ENCODE results near the gene NECTIN4.
"Not testable (repeated sequence)": the region's sequence is repeated elsewhere in the genome, so short reads cannot be mapped to it uniquely, and the experiment has no call there.

Gene NECTIN4

DNA sequence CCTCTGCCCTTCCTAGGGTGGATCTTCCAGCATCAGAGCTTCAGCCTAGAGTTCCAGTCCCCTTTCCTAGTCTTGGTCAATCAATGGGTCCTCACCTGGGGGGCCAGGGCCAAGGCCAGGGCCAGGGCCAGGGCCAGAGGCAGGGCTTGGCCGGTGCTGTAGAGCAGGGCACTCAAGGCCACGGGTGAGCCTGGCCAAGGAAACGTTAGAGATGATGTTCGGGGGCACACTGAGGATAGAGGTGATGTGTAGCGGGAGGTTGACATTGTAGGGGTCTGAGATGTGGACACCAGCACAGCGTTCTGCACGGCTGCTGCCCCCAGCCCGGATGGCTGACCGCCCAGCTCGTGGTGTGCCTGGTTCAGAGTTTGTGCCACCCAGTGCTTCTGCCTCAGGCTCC lies 38.1 kb downstream of the NECTIN4 start:
- DNase-seq, result no peak

DNA sequence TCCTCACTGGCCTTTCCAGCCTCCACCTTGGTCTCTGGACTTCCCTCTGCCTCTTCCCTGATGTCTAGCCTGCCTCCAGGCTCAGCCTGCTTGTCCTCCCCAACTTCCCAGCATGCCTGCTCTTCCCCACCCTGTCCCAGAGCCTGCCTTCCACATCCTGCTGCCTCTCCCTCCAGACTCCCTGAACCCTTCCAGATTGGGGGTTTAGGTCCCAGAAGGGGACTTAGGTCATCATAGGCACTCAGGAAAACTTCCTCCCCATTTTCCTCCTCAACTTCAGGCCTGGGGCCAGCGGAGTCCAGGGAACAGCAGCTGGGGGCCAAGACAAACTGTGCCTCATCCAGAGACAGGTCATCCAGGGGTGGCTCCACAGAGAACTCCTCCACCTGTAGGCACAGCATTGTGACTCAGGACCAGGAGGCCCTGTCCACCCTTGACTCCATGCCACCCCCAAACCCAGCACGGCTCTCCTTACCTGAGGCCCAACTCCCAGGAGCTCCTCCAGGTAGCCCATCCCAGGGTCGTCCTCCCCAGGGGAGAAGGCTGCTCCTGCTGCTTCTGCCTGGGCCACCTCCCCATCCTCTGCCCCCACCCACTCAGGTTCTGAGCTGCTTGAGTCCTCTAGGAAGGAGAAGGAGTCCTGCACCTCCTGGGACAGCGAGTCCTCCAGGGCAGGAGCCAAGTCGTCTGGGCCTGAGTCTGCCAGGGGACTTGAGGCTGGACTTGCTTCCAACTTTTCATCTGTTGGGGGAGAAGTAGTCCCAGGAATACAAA lies 40.2 kb downstream of the NECTIN4 start:
- no peak for DNase-seq

DNA sequence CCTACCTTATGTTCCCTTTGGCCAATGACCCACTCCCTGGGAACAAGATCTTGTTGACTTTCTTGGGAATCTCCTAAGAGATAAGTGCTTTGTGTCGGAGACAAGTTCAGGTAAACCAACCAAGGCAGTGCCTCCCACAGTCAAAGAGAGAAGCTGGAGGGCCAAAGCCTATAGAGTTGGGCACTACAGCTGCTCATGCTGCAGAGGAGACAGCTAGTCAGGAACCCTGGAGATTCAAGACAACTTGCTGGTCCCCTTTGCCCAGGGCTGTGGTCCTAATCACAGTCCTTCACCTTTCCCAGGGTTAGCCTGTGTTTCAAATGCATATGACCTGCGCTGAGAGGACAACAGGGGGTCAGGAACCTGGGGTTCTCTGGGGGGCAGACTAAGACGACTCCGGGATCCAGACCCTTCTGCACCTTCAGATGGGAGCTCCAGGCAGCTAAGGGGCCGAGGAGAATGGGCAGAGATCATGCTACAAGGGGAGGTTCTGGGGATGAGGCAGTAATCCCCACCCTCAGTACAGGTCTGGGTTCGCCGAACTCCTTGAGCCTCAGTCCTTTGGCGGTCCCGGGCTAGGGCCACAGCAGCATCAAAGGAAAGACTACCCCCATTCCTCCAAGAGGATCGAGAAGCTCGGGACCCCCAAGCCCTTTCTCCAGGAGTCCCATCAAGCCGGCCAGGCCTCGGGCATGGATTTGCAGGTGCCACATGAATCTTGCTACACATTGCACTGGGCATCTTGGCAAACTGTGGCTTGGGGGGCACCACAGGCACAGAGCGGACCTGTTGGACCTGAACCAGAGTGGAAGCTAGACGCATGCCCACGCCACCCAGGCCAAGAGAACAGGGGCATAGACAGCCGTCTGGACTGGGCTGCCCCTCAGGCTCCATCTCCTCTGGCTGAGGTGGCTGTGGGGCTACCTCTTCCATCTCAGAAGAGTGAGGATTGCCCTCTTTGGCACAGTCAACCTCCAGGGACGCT lies 41.6 kb downstream of the NECTIN4 start:
- DNase-seq, result no peak

DNA sequence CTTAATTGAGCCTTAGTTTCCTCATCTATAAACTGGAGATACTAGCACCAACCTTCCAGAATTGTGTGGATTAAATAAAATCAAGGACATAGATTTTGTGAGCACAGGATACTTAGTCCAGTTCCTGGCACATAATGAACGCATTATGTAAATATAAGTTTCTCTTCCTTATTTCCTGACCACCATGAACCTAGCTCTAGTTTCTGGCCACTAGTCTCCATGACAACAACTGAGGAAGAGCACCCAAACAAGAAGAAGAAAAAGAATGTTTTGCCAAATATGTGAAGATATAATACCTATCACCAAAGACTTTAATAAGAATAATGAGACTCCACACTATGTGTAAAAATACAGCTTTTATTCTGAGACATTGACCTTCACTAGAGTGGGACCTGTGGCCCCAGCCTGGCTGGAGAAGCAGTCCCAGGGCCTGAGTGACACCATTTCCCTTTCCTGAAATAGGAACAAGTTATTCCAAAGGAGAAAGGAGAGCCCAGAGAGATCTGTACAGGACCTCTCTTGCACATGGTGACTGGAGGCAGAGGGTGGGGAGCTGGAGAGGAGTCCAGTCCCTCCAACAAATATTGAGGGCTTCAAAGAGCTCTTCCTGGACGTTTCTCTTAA lies 42.6 kb downstream of the NECTIN4 start:
- DNase-seq, result no peak

DNA sequence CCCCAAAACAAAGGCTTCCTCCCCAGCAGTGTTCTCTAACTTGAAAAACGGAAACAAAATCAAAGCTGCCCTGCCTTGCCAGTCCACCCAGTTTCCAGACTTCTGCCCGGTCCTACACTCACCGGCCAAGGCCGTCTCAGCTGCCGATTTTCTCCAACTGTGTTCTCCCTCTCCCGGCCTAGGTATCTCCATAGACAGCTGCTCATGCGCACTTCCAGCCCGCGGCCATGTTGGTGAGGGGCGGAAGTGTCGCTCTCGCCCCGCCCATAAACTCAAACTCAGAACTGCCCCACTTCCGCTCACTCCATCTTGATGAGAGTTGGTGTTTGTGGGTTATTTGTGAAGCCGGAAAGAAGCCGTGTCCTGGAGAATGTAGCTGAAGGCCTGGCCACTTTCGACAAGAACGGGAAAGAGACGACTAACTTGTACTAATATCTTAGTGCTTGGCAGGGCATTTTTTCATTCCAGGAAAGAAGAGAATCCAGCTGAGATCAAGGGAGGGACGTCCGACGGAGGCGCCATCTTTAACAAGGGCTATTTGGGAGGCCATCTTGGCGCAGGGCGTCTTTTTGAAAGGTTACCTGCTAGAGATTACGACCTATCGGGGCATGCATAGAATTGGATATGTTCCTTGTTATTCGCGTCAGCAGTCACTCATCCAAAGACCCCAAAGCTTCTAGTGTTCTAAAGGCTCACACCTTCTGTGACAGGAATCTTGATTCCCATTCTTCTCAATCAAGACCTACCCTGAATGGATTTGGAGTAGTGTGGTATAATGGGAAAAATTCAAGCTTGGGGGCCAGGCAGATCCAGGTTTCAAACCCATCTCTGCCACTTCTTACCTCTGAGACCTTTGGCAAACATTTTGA lies 43.4 kb downstream of the NECTIN4 start, which contains the start of gene USF1:
Gene USF1 (minus strand): TSS at position 242 of the 869 bp plus-strand sequence. CDS start 2,702 bp downstream, outside the sequence.
- peak; percentile 94 for DNase-seq

DNA sequence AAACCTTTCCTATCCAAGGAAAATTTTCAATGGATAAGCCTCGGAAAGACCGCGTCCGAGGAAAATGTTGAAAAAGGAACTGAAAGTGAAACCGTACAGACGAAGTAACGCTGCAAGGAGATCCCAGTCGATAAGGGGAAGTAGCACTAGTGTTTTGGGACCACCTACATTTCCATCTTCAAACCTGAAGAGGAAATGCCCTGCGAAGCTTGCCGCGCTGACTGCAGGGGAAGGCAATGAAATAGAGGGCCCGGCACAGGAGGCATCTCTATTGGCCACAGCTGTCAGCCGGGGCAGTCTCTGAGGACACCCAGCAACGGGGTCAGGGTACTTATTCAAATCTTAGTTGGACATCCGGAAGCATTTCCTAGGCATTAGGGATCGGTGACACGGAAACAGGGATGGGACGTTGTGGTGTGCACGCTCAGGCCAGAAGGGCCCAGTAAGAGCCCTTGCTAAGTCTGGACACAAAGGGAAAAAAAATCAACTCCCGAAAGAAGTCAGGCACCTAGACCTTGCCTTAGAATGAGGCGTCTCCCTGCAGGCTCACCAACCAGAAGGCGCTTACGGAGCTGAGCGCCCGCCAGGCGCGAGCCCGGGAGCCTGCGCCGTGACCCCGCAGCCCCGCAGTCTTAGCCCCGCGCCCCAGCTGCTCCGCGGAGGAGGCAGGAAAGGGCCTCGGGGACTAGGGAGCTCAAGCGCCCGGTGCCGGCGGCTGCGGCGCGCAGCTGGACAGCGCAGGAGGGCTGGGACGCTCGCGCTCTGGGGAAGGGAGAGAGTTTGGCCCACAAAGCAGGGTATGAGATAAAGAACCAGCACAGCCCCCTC lies 44.2 kb downstream of the NECTIN4 start:
- DNase-seq, result peak; percentile 31

DNA sequence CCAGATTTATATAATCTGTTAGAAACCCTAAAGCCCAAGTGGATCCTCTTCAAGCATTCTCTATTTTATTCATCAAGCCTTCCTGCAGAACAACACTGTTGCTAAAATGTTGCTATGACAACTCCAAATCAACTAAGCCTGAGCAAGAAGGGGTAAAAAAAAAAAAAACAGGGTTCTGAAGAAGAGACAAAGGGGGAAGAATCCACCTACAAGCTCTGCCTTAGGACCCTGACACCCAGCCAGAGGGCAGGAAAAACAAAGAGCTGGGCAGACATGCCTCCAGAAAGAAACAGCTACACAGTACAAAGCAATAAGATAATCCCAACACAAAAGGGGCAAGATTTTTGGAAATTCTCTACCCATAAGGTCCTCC lies 44.8 kb downstream of the NECTIN4 start:
- no peak for DNase-seq

DNA sequence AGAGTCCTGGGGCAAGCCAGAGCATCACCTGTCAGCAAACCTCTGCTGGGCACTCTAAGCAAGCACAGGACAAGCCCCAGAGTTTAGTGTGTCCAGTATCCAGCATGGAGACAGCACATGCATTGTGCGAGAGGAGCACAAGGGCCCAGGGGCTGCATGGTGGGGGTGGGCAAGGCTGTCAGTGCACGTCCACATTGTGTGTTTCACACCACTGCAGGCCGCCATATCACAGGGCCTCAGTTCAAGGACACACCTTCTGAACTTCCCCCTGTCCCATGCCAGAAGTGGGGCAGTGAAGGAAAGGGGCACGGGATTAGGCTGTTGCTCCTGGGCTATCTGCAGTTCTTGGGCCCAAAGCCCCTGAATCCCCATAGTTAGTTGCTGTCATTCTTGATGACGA lies 49.8 kb downstream of the NECTIN4 start:
- no peak for DNase-seq

DNA sequence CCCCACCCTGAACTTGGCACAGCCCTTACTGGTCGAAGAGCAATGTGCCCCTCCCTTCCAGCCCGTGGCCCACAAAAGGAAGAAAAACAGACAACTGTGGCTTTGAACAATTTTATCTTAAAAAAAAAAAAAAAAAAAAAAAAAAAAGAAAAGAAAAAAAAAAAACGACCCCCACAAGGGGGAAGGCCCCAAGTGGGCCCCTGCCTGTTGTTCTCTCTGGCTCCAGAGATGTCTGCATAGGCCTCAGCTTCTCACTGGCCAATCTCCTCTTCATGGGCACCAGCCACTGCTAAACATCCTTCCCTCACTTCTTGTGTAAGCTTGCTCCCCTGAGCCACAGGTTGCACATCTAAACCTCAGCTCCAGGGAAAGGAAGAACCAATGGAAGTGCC lies 50.2 kb downstream of the NECTIN4 start:
- no peak for DNase-seq

DNA sequence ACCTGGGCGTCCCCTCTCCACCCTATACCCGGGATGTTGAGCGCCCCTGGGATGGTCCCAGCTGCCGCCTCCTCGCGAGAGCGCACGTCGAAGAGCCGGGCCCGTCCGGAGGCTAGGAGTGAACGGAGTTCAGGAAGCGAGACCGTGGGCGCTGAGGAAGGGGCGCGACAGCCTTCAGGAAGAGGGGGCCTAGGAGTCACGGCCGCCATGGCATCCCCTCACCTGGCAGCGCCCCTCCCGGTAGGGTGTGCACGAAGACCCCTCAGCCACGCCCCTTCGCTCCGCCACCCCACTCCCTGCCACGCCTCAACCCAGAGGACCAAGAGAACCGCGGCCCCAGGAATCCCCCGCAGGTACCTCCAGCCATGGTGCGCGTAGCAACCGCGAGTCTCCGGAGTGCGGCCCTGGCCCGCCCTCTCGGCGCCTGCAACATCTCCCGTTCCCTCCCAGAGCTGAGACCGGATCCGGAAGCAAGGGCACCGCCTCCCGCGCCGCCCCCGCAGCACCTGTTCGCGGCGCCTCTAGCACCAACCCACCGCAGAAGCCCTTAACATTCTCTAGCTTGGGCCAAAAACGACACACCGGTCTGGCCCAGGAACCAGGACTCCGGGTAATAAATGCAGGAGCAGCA lies 50.7 kb downstream of the NECTIN4 start, which contains the start of gene TSTD1:
Gene TSTD1 (minus strand): TSS at position 442 of the 631 bp plus-strand sequence. CDS start 75 bp downstream, at position 367.
- DNase-seq, result peak; percentile 88

DNA sequence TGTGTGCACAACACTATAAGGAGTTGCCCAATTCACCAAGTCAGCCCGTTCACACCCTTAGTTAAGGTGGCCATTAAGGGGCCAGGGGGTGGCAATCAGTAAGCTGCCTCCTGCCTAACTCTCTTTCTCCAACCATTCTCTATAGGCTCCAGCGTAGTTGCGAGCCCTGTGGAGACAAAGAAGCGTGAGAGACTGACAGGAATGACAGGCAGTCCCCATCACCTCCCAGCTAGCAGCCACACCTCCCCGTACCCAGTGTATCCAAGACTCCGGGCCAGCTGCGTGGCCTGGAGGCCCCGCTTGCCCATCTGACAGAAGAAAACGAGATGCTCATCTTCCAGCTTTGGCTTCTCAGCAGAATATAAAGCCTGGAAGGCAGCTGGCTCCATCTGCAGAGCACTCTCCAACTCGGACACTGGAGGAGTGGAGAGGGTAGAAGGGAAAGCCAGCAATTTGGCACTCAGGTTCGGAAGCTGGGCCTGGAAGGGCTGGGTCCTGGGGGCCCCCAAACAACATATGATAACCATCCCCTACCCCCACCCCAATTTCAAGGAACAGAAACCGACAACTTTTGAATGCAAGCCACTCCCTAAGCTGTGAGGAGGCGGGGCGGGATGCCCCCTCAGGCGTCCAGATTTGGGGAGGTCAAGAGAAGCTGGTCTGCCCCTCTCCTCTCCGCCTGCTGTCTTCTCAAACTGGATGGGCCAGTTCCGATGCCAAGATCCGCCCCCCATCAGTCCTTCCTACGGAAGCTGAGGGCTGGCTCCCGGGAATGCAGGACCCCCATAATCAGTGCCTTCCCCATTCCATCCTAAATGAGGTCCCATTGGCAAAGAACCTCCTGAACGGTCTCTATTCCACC lies 51.5 kb downstream of the NECTIN4 start:
- DNase-seq, result peak; percentile 46

DNA sequence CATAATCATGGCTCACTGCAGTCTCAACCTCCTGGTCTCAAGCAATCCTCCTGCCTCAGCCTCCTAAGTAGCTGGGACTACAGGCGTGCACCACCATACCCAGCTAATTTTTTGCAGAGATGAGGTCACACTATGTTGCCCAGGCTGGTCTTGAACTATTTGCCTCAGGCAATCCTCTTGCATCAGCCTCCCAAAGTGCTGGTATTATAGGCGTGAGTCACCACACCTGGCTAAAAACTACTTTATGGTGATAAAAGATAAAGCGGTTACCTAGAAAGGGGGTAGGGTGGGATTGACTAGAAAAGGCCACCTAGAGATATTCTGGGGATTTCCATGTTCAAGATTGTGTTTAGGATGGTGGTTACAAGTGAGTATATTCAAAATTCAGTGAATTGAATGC lies 55.6 kb downstream of the NECTIN4 start:
- DNase-seq, result no peak

DNA sequence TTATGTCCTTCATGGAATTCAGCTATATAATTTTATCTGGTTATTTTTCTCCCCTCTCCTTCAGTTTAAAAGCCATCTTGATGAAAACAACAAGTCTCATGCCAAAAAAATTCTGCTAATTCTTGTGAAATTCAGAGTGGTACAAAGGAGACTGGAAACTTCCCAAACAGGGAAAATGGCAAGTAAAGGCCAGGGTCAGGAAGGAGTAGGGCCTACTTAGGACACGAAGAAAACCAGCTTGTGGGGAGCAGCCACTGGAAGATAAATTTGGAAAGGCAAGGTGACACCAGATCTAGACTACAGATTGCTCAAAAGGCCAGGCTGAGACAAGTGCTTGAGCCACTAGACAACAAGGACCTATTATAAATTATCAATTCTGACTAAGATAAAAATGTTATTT lies 56.9 kb downstream of the NECTIN4 start:
- no peak for DNase-seq

DNA sequence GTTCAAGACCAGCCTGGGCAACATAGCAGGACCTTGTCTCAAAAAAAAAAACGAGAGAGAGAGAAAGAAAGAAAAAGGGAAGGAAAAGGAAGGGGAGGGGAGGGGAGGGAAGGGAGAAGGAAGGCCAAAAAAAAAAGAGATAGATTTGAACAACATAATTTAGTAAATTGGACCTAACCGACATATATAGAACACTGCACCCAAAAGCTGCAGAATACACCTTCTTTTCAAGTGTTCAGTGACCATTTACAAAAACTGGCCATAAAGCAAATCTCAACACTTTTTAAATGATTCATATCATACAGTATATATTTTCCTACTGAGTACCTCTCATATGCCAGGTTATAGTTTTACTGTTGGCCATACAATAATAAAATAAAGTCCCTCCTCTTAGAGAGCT lies 57.5 kb downstream of the NECTIN4 start:
- DNase-seq, result no peak

DNA sequence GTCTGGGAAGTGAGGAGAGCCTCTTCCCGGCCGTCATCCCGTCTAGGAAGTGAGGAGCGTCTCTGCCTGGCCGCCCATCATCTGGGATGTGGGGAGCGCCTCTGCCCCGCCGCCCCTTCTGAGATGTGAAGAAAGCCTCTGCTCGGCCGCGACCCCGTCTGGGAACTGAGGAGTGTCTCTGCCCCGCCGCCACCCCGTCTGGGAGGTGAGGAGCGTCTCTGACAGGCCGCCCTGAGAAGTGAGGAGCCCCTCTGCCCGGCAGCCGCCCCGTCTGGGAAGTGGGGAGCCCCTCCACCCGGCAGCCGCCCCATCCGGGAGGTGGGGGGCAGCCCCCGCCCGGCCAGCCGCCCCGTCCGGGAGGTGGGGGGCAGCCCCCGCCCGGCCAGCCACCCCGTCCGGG lies 59.9 kb downstream of the NECTIN4 start:
- DNase-seq, result not testable (repeated sequence)

DNA sequence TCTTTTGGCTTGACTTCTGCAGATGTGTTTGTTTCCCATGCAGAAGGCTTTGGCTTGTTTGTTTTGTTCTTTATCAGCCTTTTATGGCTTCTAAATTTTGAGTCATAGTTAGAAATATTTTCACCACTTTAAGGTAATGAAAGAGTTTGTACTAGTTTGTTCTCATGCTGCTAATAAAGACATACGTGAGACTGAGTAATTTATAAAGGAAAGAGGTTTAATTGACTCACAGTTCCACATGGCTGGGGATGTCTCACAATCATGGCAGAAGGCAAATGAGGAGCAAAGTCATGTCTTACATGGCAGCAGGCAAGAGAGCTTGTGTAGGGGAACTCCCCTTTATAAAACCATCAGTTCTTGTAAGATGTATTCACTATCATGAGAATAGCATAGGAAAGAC lies 62.4 kb downstream of the NECTIN4 start:
- not testable (repeated sequence) for DNase-seq

DNA sequence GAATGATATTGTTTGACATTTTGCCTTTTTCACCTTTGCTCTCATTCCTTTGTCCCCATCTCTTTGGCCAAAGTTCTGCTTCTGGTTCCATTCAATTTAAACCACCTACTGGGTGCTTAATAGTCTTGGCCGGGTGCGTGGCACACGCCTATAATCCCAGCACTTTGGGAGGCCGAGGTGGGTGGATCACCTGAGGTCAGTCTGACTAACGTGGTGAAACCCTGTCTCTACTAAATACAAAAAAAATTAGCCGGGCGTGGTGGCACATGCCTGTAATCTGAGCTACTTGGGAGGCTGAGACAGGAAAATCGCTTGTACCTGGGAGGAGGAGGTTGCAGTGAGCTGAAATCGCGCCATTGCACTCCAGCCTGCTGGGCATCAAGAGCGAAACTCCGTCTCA lies 66.9 kb downstream of the NECTIN4 start:
- DNase-seq, result not testable (repeated sequence)

DNA sequence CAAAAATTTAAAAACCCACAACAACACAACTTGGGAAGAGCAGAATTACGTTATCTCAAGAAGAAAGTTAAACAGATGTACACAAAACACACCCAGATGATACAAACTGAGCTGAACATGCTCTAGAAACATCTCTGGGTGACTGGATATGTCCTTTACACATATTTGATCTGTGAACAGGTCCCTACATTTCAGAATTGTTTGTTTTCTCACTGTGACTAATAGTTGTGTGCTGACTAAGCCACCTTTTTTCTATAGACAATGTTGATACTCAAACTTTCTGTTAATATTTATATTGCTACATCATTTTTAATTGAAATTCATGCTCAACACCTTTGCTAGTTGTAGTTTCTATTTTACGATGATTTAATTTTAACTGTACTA lies 67.4 kb downstream of the NECTIN4 start:
- DNase-seq, result no peak

DNA sequence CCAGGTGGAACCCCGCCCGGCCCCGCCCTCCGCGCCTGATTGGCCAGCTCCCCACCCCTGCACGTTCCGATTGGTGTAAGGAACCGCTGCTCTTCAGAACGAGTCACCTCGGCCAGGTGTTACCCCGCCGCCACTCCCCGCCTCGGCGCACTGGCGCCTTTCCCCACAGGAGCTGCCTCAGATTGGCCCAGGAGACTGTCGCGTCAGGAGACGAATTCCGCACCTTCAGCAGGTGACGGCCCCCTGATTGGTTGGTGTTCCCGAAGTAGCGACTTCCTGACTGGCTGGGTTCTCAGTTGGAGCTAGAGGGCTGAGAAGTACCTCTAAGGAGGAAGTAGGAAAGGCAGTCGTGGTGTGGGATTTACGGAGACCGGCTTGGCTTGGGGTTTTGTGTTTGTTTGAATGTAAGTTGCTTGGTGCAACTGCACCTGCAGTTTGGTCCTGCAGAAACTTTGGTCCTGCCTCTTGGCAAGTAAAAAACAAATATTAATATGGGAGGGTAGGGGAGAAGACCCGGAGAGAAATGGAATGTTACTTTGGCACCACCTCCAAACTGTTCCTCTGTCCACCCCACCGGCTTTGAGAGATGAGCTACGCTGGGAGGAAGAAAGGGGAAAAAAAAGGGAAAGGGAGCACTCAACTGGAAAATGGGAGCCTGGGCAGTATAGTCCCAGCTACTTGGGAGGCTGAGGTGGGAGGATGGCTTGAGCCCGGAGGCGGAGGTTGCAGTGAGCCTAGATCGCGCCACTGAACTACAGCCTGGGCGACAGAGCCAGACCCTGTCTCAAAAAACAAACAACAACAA lies 68.0 kb downstream of the NECTIN4 start:
- DNase-seq, result peak; percentile 99

All from NCI-H345 (cell line).